ENCODE measurements around the gene ELP2. TPM values are rescaled to one million over a fixed set of nuclear protein-coding genes. Genes with fewer than 3 reads are reported as not detected.

The ELP2 gene
- total RNA-seq, 1 donor from 2014 or later = 62.2 TPM

DNA sequence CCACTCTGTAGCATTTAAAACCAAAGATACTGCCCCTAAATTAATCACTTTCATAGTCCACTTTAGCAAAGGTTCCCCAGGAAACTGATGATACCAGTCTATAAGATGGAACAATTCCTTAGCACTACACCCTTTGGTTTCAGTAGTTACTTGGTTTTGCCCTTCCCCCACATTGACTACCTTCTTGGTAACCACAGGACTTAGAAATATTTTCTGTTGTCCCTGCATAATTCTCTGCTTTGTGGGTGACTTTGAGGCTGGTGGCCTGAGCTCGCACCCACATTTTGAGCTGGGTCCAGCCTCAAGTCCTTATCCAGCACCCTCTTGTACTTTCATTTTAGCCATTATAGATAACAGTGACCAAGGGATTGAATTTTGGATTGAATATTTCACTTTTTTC lies 23.1 kb downstream of the ELP2 start:
- Histone ChIP-seq H3K4me3 (no peak overlapping the region), H3K36me3 (peaks cover 99% of the 10 kb centered on the region), H3K4me1 (no peaks in the 10 kb centered on the region), H3K27ac (no peak overlapping the region), H3K27me3 (ENCODE audit: low read depth) (no peaks in the 10 kb centered on the region), H3K9me3 (no peaks in the 10 kb centered on the region)
- intact Hi-C loops (cut with DNase I) = no loop called here
- ATAC-seq = no peak
- DNase-seq = no peak
- TF ChIP-seq, protein P1, sequence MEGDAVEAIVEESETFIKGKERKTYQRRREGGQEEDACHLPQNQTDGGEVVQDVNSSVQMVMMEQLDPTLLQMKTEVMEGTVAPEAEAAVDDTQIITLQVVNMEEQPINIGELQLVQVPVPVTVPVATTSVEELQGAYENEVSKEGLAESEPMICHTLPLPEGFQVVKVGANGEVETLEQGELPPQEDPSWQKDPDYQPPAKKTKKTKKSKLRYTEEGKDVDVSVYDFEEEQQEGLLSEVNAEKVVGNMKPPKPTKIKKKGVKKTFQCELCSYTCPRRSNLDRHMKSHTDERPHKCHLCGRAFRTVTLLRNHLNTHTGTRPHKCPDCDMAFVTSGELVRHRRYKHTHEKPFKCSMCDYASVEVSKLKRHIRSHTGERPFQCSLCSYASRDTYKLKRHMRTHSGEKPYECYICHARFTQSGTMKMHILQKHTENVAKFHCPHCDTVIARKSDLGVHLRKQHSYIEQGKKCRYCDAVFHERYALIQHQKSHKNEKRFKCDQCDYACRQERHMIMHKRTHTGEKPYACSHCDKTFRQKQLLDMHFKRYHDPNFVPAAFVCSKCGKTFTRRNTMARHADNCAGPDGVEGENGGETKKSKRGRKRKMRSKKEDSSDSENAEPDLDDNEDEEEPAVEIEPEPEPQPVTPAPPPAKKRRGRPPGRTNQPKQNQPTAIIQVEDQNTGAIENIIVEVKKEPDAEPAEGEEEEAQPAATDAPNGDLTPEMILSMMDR (IDR thresholded peaks at IDR 0.05) = no peak

DNA sequence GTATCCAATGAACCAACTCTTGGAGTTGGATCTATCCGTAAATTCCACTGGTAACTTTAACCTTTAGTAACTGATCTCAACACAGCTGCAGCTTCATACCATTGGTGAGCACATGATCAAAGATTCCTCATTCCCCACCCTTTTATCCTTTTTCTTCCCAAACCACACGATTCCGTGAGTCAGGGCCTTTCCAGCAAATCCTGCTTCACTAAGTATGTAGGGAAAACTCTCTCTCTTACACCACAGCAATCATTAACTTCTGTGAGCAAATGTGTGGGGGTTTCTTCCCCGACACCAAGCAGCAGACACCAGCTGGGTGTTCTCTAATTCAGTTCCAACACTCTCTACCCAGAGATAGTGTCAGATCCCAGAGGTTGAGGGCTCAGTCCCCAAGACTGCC lies 23.5 kb downstream of the ELP2 start:
- H3K4me3 ChIP-seq = no peak overlapping the region
- ATAC-seq = no peak
- peaks cover 97% of the 10 kb centered on the region for H3K36me3 ChIP-seq
- no peaks in the 10 kb centered on the region for H3K27me3 ChIP-seq (ENCODE audit: low read depth)
- H3K9me3 ChIP-seq = no peaks in the 10 kb centered on the region
- H3K4me1 ChIP-seq = no peaks in the 10 kb centered on the region
- TF ChIP-seq, protein P1 (IDR thresholded peaks at IDR 0.05) = no peak
- DNase-seq = no peak
- H3K27ac ChIP-seq = no peak overlapping the region
- intact Hi-C loops (cut with DNase I) = no loop called here

DNA sequence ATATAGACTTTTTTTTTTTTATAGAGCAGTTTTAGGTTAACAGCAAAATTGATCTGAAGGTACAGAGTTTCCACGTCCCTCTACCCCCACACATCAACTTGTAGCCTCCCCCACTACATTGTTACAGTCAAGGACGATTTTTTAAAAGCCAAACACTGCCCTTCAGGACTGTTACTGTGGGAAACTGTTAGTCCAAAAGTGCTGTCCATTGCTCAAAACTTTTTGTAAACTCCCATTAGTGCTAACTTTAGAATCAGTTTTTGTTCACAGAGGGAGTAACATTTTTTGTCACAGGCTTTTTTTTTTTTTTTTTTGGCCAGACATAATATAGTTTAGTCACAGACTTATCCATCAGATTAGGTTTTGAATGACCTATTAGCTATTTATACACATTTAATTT lies 24.1 kb downstream of the ELP2 start:
- ATAC-seq = no peak
- H3K9me3 ChIP-seq = no peaks in the 10 kb centered on the region
- no peaks in the 10 kb centered on the region for H3K4me1 ChIP-seq
- peaks cover 97% of the 10 kb centered on the region for H3K36me3 ChIP-seq
- H3K4me3 ChIP-seq = no peak overlapping the region
- intact Hi-C loops (cut with DNase I) = no loop called here
- no peak overlapping the region for H3K27ac ChIP-seq
- H3K27me3 ChIP-seq (ENCODE audit: low read depth) = no peaks in the 10 kb centered on the region
- DNase-seq = no peak
- TF ChIP-seq, protein P1 (IDR thresholded peaks at IDR 0.05) = no peak

DNA sequence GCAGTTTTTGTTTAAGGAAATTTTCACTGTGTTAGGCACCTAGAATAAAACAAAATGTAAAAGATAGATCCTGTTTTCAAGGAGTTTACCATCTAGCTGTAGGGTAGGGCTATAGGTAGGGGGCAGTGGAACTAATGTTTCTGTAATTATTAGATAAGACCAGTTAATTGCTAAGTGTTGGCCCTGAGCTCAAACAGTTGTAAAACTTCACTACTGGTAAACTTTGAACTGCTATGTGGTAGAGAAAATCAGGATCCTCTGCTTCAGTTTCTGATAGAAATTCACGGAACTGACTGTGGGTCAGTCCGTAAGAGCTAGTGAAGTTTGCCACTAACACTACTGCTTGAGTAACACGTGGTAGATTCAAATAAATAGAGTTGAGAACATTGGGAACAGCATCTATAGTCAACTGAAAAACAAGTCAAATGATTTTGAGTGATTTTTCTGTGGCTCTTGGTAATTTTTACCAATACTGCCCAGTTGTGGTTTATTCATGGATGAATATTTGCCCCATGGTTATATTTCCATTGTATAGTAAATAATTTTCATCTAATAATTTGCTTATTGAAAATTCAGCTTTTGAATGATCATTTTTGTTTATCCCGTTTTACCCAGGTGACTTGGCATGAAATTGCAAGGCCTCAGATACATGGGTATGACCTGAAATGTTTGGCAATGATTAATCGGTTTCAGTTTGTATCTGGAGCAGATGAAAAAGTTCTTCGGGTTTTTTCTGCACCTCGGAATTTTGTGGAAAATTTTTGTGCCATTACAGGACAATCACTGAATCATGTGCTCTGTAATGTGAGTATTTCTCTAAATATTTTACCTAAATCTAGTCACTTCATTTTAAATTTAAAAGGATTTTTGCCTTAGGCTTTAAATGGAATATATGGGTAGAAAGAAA lies 26.4 kb downstream of the ELP2 start:
- intact Hi-C loops (cut with DNase I) = no loop called here
- H3K4me1 ChIP-seq = no peaks in the 10 kb centered on the region
- no peaks in the 10 kb centered on the region for H3K27me3 ChIP-seq (ENCODE audit: low read depth)
- DNase-seq (no peak), ATAC-seq (no peak)
- H3K4me3 ChIP-seq = no peak overlapping the region
- H3K9me3 ChIP-seq = no peaks in the 10 kb centered on the region
- H3K27ac ChIP-seq = no peak overlapping the region
- peaks cover 98% of the 10 kb centered on the region for H3K36me3 ChIP-seq
- TF ChIP-seq, protein P1 (IDR thresholded peaks at IDR 0.05) = no peak

DNA sequence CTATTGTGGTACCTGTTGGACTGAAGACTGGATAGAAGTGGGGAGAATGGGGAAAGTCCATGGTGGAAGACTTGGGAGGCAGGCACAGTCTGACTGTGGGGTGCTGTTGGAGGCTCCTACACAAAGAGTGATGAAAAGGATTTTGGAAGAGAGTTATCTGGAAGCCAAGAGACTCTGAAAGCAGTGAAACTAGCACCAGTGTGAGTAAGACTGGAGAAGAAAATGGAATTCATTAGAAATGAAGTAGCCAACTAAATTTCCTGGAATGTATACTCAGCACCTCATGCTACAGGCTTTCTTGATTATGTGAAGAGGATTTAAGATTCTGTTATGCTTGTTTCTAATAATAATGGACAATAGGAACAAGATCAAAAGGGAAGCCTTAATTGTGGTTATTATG lies 27.7 kb downstream of the ELP2 start:
- Histone ChIP-seq H3K4me3 (no peak overlapping the region), H3K4me1 (no peaks in the 10 kb centered on the region), H3K36me3 (peaks cover 98% of the 10 kb centered on the region), H3K27ac (no peak overlapping the region), H3K27me3 (ENCODE audit: low read depth) (no peaks in the 10 kb centered on the region), H3K9me3 (no peaks in the 10 kb centered on the region)
- DNase-seq (no peak), ATAC-seq (no peak)
- TF ChIP-seq, protein P1 (IDR thresholded peaks at IDR 0.05) = no peak
- intact Hi-C loops (cut with DNase I) = no loop called here

All from lower lobe of right lung (tissue), 2 donors.